GM18520 (cell line): ENCODE measurements around the gene PUS10.
"Not testable (repeated sequence)": the region's sequence is repeated elsewhere in the genome, so short reads cannot be mapped to it uniquely, and the experiment has no call there.

Experiments used
- ATAC-seq: cut with Tn5 transposase; IDR thresholded peaks from one replicate; pipeline ENCODE4 v1.9.1; 2021; ENCODE audit not compliant: unreplicated experiment

The PUS10 gene, protein sequence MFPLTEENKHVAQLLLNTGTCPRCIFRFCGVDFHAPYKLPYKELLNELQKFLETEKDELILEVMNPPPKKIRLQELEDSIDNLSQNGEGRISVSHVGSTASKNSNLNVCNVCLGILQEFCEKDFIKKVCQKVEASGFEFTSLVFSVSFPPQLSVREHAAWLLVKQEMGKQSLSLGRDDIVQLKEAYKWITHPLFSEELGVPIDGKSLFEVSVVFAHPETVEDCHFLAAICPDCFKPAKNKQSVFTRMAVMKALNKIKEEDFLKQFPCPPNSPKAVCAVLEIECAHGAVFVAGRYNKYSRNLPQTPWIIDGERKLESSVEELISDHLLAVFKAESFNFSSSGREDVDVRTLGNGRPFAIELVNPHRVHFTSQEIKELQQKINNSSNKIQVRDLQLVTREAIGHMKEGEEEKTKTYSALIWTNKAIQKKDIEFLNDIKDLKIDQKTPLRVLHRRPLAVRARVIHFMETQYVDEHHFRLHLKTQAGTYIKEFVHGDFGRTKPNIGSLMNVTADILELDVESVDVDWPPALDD

DNA sequence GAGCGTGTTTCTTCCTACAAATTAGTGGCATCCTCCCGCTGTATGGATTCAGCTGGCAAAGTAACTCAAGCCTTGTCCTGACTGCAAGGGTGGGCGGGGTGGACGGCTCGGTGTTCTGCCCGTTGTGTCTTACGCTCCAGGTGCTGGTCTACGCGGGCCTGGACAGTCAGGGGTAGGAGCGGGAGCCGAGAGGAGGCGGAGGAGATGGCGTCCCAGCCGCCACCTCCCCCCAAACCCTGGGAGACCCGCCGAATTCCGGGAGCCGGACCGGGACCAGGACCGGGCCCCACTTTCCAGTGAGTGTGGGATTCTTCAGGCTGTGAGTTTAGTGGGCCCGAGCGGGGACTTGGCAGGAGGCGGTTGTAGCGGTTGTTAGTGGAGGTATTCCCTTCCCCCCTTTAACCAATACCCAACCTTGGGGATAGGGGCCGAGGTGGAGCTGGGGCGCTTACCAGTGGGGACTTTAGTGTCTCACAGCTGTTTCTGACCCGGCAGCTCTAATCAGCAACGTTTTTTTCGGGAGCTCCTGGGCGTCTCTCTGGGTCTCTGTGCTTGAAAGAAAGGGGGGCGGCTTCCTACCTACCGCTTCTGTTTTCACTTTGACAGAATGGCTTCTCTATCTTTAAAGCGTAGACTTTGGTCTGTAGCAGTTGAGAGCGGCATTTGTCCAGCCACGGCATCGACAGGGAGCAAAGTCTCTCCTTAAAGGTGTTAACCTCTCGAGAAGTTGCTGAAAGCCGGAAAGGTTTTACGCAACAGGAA lies at the start of gene PUS10, which contains the start of gene PEX13:
TSS of gene PUS10 (minus strand) at position 700 of the 762 bp plus-strand sequence. CDS start 6,365 bp downstream, outside the sequence.
TSS of gene PEX13 (plus strand) at position 165 of the 762 bp plus-strand sequence. CDS start at position 205, 40 bp downstream.
- ATAC-seq, result peak; percentile 40

DNA sequence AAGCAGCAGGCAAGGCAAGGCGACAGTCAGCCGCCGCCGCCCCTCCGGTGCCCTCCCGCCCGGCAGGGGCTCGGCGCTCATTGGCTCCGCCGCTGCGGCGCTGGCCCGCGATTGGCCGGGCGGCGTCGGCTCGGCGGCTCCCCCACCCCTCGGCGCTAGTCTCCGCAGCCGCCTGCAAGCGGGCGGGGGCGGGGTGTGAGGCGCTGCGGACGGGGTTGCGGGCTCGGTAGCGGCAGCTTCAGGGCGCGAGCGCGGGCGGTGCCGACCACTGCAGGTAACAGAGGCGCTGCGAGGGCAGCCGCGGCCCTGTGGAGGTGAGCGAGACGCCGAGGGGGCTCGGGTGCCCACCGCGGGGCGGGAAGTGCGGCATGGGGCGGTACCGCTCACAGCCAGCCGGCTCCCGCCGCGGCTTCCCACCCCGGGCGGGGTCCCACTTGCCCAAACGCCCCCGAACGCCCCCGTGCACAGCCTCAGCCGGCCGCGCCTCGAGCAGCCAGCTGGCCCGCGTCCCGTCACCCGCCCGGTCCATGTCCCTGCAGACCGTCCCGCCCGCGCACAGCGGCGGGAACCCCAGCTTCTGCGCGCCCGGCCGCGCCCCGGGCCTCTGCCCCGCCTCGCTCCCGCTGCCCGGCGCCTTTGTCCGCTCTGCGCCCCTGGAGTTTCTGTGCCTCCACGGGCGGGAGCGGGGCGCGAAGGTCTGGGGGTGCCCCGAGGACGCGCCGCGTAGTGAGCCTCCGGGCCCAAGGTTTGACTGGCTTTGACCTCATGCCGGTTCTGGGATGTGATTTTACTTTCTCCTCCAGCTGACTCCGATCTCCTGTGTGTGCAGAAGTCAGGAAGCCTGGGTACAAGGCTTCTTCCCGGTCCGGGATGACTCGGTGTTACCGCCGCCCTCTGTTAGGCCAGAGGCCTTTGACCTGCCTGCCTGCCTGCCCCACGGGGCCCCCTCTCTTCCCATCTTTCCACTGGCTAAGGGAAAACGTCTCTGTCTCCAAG lies 48.0 kb upstream of the PUS10 start, which contains the start of gene SANBR:
TSS of gene SANBR (plus strand) at position 158 of the 996 bp plus-strand sequence. CDS start 4,480 bp downstream, outside the sequence.
- peak; percentile 92 for ATAC-seq

DNA sequence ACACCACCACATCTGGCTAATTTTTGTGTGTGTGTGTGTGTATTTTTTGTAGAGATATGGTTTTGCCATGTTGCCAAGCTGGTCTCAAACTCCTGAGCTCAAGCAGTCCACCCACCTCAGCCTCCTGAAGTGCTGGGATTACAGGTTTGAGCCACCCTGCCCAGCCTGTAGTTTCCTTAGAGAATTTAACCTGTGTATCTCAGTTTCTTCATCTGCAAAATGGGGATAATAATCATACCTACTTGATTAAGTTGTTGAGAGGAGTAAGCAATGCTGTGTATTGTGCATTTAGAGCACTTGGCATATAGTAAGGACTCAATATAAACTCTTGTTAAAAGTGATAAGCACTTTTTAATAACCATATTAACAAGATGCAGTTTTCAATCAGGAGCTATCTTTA lies 41.3 kb upstream of the PUS10 start:
- ATAC-seq, result no peak

DNA sequence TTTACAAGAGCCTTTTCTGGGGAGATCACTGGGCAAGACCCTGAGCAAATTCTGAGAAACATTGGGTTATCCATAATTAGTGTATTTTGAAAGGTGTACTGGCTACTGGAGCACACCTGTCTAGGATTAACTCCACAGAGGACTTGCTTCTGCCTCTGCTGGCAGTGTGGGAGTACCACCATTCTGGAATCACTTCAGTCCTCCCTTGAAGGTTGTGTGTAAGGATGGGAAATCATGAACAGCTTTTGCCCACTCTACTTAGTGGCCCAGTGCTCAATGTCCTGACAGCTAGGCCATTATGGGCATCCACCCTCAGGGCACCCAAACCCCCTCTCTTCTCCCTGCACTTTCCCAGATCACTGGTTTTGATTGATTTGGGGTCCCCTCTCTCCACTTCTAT lies 39.5 kb upstream of the PUS10 start:
- ATAC-seq, result no peak

DNA sequence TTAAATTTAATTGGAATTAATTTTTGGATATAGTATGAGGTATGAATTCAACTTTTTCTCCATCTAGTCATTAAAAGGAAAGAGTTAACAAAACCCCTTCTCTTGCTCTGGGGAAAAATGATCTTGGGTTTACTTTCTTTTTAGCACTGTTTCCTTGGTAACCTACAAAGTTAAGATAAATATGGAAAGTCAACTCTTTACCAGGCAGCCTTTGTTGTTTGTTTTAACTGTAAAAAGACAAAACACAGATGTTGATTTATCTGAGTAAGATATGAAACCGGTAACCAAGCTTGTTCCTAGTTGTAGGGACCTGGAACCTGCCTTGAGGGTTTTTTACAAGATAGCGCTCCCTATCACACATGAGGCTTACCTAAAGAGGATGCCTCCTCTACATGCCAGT lies 37.5 kb upstream of the PUS10 start:
- no peak for ATAC-seq

DNA sequence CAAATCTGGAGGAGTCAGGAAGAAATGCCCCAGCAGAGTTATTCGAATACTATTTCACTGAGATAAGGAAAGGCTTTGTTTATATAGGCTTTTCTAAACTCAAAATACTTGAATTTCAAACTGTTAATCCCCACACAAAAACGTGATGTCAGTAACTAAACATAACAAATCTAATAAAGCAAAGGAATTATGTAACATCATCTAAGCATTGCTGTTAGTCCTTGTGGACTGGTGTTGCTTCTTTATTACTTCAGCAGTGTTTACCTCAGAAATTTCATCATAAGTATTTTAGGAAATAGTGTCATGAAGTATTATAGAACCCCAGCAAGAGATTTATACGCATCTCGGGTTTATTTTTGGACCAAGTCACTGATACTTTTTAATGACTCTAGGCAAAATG lies 27.9 kb upstream of the PUS10 start:
- ATAC-seq, result no peak

DNA sequence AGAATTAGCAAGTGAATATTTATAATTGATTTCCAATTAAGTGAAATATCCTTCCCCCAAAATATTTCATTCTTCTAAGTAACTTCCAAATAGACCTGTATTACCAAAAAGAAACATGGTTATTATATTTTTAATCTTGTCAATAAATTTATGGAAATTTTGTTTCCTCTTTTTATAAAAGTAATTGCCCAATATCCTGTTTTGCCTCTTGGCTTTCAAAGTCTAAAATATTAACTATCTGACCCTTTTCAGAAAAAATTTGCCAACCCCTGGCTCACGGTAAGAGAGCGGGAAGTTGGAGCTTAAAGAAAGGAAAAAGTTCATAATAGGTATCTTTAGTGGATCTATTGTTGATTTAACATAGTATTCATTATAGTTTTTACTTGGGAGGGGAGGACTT lies 27.2 kb upstream of the PUS10 start:
- ATAC-seq, result no peak

DNA sequence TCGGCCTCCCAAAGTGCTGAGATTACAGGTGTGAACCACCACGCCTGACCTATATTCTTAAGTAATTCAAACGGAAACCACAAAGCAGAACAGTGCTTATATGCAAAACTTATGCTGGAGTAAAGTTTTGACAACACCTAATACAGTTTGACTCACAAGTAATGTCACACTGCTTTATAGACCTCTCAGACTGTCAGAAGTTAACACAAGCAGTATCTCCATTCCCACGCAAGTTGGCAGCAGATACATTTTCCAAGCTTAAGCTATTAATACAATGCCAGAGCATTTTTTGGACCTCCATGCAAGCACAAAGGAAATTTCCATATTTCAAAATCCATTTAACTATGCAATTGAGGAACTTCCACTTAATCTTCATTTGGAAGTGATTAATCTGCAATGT lies 26.6 kb upstream of the PUS10 start:
- no peak for ATAC-seq

DNA sequence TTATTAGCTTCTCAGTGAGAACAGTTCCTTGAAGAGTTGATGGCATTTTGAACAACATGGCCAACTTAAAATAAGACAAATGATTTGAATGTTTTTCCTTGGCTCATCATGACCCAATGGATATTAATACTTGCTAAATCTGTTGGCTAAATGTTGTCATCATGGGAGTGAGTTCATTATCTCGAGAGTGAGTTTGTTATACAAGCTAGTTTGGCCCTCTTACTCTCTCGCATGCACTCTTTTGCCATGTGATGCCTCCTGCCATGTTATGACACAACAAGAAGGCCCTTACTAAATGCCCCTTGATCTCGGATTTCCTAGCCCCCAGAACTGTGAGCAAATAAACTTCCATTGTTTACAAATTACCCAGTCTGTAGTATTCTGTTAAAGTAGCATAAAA lies 24.8 kb upstream of the PUS10 start:
- no peak for ATAC-seq

DNA sequence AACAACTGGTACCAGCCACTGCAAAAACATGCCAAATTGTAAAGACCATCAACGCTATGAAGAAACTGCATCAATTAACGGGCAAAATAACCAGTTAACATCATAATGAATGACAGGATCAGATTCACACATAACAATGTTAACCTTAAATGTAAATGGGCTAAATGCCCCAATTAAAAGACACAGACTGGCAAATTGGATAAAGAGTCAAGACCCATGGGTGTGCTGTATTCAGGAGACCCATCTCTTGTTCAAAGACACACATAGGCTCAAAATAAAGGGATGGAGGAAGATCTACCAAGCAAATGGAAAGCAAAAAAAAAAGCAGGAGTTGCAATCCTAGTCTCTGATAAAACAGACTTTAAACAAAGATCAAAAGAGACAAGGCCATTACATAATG lies 18.6 kb upstream of the PUS10 start:
- ATAC-seq, result not testable (repeated sequence)

DNA sequence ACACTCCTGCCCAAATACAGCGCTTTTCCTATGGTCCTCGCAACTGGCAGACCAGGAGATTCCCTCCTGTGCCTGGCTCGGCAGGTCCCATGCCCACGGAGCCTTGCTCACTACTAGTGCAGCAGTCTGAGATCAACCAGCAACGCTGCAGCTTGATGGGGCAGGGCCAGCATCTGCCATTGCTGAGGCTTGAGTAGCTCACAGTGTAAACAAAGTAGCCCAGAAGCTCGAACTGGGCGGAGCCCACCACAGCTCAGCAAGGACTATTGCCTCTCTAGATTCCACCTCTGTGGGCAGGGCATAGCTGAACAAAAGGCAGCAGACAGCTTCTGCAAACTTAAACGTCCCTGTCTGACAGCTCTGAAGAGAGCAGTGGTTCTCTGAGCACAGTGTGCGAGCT lies 16.5 kb upstream of the PUS10 start:
- not testable (repeated sequence) for ATAC-seq

DNA sequence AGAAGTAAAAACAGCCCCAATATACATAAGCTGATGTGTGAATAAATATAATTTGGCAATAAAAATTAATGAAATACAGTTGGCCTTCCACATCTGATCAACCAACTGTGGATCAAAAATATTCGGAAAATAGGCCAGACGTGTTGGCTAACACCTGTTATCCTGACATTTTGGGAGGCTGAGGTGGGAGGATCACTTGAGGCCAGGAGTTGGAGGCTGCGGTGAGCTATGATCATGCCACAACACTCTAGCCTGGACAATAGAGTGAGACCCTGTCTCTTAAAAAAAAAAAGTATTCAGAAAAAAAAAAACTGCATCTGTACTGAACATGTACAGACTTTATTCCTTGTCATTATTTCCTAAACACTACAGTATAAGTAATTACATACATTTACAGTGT lies 11.5 kb upstream of the PUS10 start:
- no peak for ATAC-seq

DNA sequence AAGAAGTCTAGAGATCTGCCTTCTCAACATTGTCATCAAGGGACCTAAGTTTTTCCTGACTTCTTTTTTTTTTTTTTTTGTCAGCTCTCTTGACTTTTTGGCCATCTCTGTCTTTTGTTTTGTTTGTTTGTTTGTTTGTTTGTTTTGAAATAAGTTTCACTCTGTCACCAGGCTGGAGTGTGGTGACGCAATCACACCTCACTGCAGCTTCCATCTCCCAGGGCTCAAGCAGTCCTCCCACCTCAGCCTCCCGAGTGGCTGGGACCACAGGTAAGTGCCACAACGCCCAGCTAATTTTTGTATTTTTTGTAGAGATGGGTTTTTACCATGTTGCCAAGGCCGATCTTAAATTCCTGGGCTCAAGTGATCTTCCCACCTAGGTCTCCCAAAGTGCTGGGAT lies 5.6 kb upstream of the PUS10 start:
- ATAC-seq, result no peak

DNA sequence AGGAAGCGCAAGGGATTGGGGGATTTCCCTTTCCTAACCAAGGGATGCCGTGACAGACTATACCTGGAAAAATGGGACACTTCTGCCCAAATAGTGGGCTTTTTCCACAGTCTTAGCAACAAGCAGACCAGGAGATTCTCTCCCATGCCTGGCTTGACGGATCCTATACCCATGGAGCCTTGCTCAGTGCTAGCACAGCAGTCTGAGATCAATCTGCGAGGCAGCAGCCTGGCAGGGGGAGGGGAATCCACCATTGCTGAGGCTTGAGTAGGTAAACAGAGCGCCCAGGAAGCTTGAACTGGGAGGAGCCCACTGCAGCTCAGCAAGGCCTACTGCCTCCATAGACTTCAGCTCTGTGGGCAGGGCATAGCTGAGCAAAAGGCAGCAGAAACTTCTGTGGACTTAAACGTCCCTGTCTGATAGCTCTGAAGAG lies 3.2 kb upstream of the PUS10 start:
- ATAC-seq, result no peak

DNA sequence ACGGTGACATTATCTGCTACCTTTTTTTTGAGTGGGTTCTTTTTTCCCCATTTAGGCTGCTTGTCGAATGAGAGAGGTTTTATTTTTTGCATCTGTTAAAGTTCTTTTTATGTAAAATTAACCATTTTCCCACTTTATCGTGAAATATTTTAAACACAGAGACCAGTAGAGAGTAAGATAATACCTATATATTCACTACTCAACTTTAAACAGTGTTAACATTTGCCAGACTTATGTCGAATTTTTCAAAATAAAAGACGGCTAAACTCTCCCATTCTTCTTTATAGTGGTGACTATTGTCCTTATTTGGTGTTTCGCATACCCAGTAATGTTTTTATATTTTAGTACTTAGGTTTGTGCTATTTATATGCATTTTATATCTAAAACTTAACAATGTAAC lies 743 bp upstream of the PUS10 start:
- ATAC-seq, result no peak

DNA sequence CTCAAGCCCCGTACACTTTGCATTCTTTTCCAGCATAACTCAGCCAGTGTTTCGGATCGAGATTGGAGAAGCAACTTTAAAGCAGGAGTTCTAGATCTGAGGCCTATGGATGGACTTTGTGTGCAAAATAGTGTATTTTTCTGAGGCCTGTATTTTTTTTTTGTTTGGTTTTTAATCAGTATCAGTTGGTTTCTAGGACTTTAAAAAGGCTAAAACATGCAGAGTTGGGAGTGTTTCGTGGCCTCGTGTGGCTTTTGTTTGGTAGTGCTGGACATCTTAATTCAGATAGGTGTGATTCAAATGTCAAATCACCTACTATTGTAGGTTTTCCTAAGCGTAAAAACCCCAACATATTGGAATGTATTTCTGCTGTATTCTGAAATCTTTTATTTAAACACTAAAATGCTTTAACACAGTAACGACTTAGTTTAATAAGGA lies 282 bp upstream of the PUS10 start:
- ATAC-seq, result no peak

DNA sequence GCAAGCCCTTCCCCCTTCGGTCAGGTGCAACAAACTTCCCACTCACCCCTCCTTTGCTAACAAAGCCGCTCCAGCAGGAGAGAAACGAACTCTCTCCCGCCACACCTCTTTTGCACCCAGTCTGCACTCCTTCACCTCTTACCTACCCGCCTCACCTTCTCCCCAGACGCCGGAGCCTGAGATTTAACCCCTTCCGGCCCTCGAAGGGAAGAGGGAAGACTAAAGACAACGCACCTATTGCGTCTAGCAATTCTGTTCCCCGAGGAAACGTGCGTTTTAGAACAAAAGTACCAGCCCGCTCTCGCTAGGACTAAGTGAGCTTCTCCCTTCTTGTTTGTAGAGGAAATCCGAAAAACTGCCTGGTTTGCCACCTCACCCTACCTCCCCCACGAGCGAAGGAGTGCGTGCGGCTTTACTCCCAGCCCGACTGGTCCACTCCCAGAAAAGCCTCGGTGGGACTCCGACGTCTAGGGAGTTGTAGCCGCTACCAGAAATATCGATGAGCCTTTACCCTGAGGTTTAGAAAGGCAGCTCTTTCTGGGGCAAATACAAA lies 976 bp downstream of the PUS10 start:
- ATAC-seq, result peak; percentile 40

DNA sequence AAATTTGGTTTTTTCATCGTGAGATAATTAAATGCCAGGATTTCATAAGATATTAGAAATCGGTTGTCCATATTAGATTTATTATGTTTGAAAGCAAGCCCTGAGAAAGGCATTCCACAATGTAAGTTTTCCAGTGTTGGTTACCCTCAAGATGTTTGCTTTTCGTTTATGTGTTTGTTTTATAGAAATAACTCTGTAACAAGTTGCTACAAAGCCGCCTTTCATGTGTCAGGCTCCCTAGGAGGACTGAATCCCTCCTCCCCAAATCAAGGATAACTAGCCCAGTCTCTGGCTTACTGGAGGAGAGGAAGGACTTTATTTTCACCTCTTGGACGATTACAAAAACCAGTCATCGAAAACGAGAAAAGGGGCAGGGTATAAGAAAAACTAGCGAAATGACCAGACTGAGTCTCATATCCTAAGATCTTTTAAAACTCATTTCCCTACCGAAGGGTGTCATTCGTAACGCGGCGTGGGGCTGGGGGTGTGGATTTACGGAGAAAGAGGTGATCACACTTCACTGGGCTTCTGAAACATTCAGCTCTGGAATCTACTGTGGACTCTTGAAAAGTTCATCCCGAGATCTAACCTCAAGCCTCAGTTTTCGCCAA lies 1.6 kb downstream of the PUS10 start:
- no peak for ATAC-seq

DNA sequence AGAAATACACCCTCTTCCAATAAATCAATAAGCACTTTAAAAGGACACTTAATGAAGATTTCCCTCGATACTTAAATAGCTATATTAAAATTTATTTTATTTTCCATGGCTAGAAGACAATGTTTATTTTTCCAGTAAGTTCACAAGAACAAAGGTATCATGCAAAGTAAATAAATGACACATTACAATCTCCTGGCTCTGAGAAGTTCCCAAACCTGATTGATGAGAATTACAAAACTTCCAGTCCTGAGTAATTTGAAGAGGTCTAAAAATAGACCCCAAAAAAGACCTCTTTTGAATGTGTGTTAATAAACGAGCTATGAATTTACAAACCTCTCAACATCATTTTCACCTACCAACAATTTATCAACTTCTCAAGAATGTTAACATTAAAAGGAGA lies 2.1 kb downstream of the PUS10 start:
- ATAC-seq, result no peak

DNA sequence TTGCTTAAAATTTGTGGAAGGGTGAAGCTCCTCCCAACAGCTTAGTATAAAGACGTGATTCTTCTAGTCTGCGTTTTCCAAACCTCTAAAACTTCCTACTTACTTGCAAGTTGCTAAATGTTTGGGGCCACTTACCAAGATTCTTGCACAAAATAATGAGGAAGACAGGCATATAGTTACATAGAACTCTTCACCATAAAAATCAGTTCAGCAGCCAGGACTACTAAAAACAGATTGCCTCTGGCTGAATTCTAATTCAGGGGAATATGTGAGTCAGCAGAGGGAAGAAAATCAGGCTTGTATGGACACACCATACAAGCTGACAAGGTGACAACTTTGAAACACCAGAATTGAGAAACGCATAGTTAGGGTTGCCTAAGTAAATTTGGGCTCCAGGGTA lies 3.3 kb downstream of the PUS10 start:
- no peak for ATAC-seq
